Measurements from ENCODE around the gene DOCK4. TPM values are rescaled to one million over a fixed set of nuclear protein-coding genes. Genes with fewer than 3 reads are reported as not detected.

The DOCK4 gene
- polyA plus RNA-seq, 2 of the 4 experiments (the other 2 are of a cell fraction): 13.7 to 15.7 TPM

DNA sequence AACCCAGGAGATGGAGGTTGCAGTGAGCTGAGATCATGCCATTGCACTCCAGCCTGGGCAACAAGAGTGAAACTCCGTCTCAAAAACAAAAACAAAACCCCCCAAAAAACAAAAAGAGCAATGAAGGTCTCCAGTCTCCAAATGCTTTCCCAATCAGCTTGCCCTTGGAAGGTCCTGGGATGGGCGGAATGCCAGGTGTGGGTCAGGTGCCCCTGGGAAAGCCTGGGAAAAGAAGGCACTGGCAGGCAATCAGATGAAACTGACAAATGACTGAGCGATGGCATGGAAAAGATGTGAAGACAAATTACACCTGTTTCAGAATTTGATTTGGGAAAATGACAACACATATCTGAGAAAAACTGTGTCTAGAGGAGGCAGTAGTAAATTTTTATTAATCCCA, 433.5 kb downstream of the DOCK4 start:
- H3K4me1 ChIP-seq: no peaks in the 10 kb centered on the region
- H3K4me2 ChIP-seq: no peak overlapping the region
- ChIA-PET POLR2A (no interaction called here), CTCF (interaction anchor here (0.6 to 1.6 kb wide), 2 partner anchors 9 to 34 kb away, joined by 4 to 6 read pairs; no protein-coding TSS in a partner anchor)
- FAIRE-seq (no peak), DNase-seq (ENCODE audit: low read depth in 1 of 2, low spot score in 1 of 2) (no peak), ATAC-seq (no peak)
- H3K27ac ChIP-seq: no peak overlapping the region
- 94% methylated on average over 3 of the region's 3 CpGs for WGBS (ENCODE audit: missing lambda C conversion rate)
- no peak overlapping the region for H3K4me3 ChIP-seq
- TF ChIP-seq ZNF302 (CRISPR knock-in tag; IDR thresholded peaks at IDR 0.05): no peak
- TF ChIP-seq, protein P1, sequence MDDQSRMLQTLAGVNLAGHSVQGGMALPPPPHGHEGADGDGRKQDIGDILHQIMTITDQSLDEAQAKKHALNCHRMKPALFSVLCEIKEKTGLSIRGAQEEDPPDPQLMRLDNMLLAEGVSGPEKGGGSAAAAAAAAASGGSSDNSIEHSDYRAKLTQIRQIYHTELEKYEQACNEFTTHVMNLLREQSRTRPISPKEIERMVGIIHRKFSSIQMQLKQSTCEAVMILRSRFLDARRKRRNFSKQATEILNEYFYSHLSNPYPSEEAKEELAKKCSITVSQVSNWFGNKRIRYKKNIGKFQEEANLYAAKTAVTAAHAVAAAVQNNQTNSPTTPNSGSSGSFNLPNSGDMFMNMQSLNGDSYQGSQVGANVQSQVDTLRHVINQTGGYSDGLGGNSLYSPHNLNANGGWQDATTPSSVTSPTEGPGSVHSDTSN (IDR thresholded peaks at IDR 0.05): no peak
- H3K9me3 ChIP-seq: no peaks in the 10 kb centered on the region

DNA sequence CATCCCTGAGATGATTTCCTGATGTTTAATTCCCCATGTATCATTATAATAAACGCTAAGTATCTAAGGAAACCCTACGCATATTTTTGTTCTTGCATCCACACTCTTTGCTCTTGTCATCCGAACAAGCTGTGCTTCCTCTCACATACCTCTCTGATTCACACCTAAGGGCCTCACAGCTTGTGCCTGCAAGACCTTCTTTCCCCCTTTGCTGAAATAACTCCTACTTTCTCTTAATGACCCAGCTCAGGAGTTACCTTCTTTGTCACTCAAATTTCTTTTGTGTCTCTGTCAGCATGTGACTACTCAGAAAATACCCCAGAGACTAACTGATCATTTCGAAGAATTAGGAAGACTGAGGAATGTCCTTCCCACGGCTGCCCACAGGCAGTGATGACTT, 434.6 kb downstream of the DOCK4 start:
- CTCF ChIA-PET: no interaction called here
- H3K4me3 ChIP-seq: no peak overlapping the region
- POLR2A ChIA-PET: no interaction called here
- DNase-seq (ENCODE audit: low read depth in 1 of 2, low spot score in 1 of 2): no peak
- no peak overlapping the region for H3K27ac ChIP-seq
- 85% methylated on average over 5 of the region's 5 CpGs for WGBS (ENCODE audit: missing lambda C conversion rate)
- no peak overlapping the region for H3K4me2 ChIP-seq
- ATAC-seq: no peak
- H3K4me1 ChIP-seq: no peaks in the 10 kb centered on the region
- H3K9me3 ChIP-seq: no peaks in the 10 kb centered on the region
- no peak for FAIRE-seq
- TF ChIP-seq TFCP2L1 (CRISPR knock-in tag; IDR thresholded peaks at IDR 0.05) (no peak), RARB (CRISPR knock-in tag; IDR thresholded peaks at IDR 0.05) (no peak), RAD21 (conservative IDR thresholded peaks at IDR 0.05 in 1 of 2, IDR thresholded peaks at IDR 0.05 in 1 of 2) (no peak)

GRCh38 chr7:111770116-111770515, 436.1 kb downstream of the DOCK4 start:
- Histone ChIP-seq H3K4me1 (no peaks in the 10 kb centered on the region), H3K27ac (no peak overlapping the region), H3K9me3 (no peaks in the 10 kb centered on the region), H3K4me3 (no peak overlapping the region), H3K4me2 (no peak overlapping the region)
- DNase-seq (ENCODE audit: low read depth in 1 of 2, low spot score in 1 of 2): no peak
- ATAC-seq: no peak
- TF ChIP-seq HOXA7 (CRISPR knock-in tag; IDR thresholded peaks at IDR 0.05) (no peak), ESRRA (IDR thresholded peaks at IDR 0.05; ENCODE audit: borderline replicate concordance, low read length) (no peak)
- TF ChIP-seq, protein P2, sequence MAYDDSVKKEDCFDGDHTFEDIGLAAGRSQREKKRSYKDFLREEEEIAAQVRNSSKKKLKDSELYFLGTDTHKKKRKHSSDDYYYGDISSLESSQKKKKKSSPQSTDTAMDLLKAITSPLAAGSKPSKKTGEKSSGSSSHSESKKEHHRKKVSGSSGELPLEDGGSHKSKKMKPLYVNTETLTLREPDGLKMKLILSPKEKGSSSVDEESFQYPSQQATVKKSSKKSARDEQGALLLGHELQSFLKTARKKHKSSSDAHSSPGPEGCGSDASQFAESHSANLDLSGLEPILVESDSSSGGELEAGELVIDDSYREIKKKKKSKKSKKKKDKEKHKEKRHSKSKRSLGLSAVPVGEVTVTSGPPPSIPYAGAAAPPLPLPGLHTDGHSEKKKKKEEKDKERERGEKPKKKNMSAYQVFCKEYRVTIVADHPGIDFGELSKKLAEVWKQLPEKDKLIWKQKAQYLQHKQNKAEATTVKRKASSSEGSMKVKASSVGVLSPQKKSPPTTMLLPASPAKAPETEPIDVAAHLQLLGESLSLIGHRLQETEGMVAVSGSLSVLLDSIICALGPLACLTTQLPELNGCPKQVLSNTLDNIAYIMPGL (CRISPR knock-in tag; IDR thresholded peaks at IDR 0.05; ENCODE audit: borderline replicate concordance): no peak
- no peak for FAIRE-seq
- WGBS (ENCODE audit: missing lambda C conversion rate): 22% methylated on average over 2 of the region's 2 CpGs
- ChIA-PET CTCF (no interaction called here), POLR2A (no interaction called here)

GRCh38 chr7:111765751-111766643, 440.2 kb downstream of the DOCK4 start:
- ChIA-PET POLR2A (no interaction called here), CTCF (interaction anchor here (1.0 to 1.4 kb wide), 3 partner anchors 14 to 730 kb away, joined by 3 to 4 read pairs (median 3); no protein-coding TSS in a partner anchor)
- no peaks in the 10 kb centered on the region for H3K9me3 ChIP-seq
- TF ChIP-seq ZNF302 (CRISPR knock-in tag; IDR thresholded peaks at IDR 0.05) (no peak), HDAC2 (IDR thresholded peaks at IDR 0.05) (no peak)
- DNase-seq (ENCODE audit: low read depth in 1 of 2, low spot score in 1 of 2) (no peak), FAIRE-seq (peak; percentile 51), ATAC-seq (no peak)
- H3K4me3 ChIP-seq: no peak overlapping the region
- no peaks in the 10 kb centered on the region for H3K4me1 ChIP-seq
- WGBS (ENCODE audit: missing lambda C conversion rate): 69% methylated on average over 6 of the region's 6 CpGs
- no peak overlapping the region for H3K4me2 ChIP-seq
- H3K27ac ChIP-seq: no peak overlapping the region

DNA sequence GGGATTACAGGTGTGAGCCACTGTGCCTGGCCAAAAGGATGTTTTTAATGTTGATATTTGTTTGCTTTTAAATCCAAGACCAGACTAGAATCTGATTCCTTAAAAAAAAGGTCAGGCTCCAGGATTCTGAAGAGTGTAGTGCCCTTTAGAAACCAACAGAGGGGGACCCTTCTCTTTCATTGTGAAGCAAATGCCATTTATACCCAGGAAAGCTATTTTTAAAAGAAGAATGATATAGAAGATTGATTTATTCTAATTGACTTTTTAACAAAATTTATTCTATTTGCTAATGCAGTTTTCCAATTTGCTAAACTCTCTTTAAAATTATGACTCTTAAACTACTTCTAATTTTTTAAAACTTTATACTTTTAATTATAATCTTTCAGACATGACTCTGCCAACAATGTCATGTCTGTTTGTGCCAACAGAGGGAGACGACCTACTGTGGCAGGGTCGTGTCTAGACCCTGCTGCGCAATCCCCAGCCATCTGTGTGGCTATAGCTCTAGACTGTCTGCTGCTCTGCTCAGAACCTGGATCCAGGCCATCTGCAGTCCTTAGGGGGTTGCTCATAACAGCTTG, 442.9 kb downstream of the DOCK4 start:
- Histone ChIP-seq H3K4me1 (no peaks in the 10 kb centered on the region; the same call in 2 of the 3 replicates), H3K27ac (no peak overlapping the region), H3K9me3 (no peaks in the 10 kb centered on the region), H3K4me2 (no peak overlapping the region), H3K4me3 (no peak overlapping the region)
- ChIA-PET POLR2A (interaction anchor here (1.0 to 1.3 kb wide), 2 partner anchors 92 to 687 kb away, joined by 4 to 5 read pairs; partner anchors contain the start of gene IFRD1), CTCF (interaction anchor here (0.6 to 6.2 kb wide), 50 partner anchors 9 to 777 kb away, joined by 3 to 36 read pairs (median 4); partner anchors contain the start of gene LSMEM1)
- FAIRE-seq: no peak
- peak; percentile 90 to 95 for ATAC-seq
- TF ChIP-seq CEBPB (IDR thresholded peaks at IDR 0.05) (0 out of 4 replicates have a peak, but pooled peaks of 1 of the 2 experiments have one; percentile 26), SMC3 (IDR thresholded peaks at IDR 0.05) (peak; percentile 78), CTCF (IDR thresholded peaks at IDR 0.05) (peak; percentile 79), ATOH8 (CRISPR knock-in tag; IDR thresholded peaks at IDR 0.05; ENCODE audit: low read depth) (no peak), RAD21 (conservative IDR thresholded peaks at IDR 0.05 in 1 of 2, IDR thresholded peaks at IDR 0.05 in 1 of 2) (peak; percentile 77 to 86), RFX5 (IDR thresholded peaks at IDR 0.05) (no peak)
- peak; percentile 58 to 71 for DNase-seq (ENCODE audit: low read depth in 1 of 2, low spot score in 1 of 2)
- WGBS (ENCODE audit: missing lambda C conversion rate): 30% methylated on average over 3 of the region's 3 CpGs
